Measurements from ENCODE around the gene CTIF. TPM values are rescaled to one million over a fixed set of nuclear protein-coding genes. Genes with fewer than 3 reads are reported as not detected.
"Not testable (repeated sequence)": the region's sequence is repeated elsewhere in the genome, so short reads cannot be mapped to it uniquely, and the experiment has no call there.

The CTIF gene
- total RNA-seq, 1 donor, result 86.4 TPM

DNA sequence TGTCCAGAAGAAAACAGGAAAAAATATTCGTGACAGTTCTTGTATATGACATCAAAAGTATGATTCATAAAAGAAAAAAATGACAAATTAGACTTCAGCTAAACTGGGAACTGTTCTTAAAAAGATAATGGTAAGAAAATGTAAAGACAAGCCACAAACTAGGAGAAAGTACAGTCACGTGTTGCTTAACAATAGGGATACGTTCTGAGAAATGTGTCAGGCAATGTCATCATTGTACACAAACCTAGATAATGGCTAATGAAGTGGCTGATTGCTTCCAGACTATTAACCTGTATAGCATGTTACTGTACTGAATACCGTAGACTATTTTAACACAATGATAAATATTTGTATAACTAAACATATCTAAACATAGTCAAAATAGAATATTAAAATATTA lies 35.9 kb upstream of the CTIF start:
- TF ChIP-seq, protein P1, sequence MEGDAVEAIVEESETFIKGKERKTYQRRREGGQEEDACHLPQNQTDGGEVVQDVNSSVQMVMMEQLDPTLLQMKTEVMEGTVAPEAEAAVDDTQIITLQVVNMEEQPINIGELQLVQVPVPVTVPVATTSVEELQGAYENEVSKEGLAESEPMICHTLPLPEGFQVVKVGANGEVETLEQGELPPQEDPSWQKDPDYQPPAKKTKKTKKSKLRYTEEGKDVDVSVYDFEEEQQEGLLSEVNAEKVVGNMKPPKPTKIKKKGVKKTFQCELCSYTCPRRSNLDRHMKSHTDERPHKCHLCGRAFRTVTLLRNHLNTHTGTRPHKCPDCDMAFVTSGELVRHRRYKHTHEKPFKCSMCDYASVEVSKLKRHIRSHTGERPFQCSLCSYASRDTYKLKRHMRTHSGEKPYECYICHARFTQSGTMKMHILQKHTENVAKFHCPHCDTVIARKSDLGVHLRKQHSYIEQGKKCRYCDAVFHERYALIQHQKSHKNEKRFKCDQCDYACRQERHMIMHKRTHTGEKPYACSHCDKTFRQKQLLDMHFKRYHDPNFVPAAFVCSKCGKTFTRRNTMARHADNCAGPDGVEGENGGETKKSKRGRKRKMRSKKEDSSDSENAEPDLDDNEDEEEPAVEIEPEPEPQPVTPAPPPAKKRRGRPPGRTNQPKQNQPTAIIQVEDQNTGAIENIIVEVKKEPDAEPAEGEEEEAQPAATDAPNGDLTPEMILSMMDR (IDR thresholded peaks at IDR 0.05; ENCODE audit: insufficient read depth, low read depth, low read length), result no peak
- no peak for DNase-seq (ENCODE audit: low read depth)
- H3K4me3 ChIP-seq (ENCODE audit: low read depth, low read length), result no peak overlapping the region

DNA sequence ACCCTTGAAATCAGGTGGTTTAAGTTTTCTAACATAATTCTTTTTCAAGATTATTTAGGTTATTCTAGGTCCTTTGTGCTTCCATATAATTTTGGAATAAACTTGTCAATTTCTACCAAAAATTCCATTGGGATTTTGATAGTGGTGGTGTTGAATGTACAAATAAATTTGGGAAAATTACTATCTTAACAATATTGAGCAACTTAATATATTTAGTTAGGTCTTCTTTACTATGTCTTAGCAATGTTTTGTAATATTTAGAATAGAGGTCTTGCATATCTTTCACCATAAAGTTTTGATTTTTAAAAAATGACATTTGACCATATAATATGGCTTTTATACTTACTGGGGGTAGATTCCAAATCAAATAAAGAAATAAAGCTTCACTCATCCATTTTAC lies 34.0 kb upstream of the CTIF start:
- DNase-seq (ENCODE audit: low read depth), result no peak
- H3K4me3 ChIP-seq (ENCODE audit: low read depth, low read length), result no peak overlapping the region
- TF ChIP-seq, protein P1 (IDR thresholded peaks at IDR 0.05; ENCODE audit: insufficient read depth, low read depth, low read length), result no peak

DNA sequence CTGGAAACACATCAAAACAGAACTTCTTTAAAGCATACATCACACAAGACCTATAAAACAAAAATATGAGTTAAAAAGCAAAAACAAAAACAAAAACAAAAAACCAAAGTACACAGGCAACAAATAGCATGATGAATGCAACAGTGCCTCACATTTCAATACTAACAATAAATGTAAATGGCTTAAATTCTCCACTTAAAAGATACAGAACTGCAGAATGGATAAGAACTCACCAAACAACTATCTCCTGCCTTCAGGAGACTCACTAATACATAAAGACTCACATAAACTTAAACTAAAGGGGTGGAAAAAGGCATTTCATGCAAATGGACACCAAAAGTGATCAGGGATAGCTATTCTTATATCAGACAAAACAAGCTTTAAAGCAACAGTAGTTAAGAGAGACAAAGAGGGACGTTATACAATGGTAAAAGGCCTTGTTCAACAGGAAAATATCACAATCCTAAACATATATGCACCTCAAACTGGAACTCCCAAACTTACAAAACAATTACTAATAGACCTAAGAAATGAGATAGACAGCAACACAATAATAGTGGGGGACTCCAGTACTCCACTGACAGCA lies 31.8 kb upstream of the CTIF start:
- H3K4me3 ChIP-seq (ENCODE audit: low read depth, low read length); DNase-seq (ENCODE audit: low read depth): not testable (repeated sequence)

DNA sequence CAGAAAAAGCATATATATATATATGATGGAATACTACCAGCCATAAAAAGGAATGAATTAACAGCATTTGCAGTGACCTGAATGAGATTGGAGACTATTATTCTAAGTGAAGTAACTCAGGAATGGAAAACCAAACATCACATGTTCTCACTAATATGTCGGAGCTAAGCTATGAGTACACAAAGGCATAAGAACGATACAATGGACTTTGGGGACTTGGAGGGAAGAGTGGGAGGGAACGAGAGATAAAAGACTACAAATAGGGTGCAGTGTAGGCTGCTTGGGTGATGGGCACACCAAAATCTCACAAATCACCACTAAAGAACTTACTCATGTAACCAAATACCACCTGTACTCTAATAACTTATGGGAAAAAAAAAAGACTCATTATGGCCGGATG lies 26.3 kb upstream of the CTIF start:
- H3K4me3 ChIP-seq (ENCODE audit: low read depth, low read length); DNase-seq (ENCODE audit: low read depth): not testable (repeated sequence)

DNA sequence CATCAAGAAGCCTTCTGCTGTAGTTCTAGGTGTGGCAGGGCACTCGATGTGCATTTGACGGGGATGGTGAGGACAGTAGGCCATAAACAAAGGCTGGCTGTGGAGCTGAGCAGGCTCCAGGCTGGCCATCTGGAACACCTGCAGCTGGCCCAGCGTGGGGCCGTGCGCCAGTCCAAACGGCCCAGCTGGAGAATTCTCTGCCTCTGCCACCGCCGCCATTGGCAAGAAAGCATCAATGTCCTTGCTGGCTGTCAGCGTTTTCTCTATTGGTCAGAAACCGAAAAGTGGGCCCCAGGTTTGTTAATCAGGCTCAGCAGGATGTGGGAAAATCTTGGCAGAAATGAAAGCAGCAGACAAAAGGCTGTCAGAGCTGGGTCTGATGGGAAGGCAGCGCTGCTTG lies 24.0 kb upstream of the CTIF start:
- TF ChIP-seq, protein P1 (IDR thresholded peaks at IDR 0.05; ENCODE audit: insufficient read depth, low read depth, low read length), result no peak
- no peak overlapping the region for H3K4me3 ChIP-seq (ENCODE audit: low read depth, low read length)
- DNase-seq (ENCODE audit: low read depth), result no peak

DNA sequence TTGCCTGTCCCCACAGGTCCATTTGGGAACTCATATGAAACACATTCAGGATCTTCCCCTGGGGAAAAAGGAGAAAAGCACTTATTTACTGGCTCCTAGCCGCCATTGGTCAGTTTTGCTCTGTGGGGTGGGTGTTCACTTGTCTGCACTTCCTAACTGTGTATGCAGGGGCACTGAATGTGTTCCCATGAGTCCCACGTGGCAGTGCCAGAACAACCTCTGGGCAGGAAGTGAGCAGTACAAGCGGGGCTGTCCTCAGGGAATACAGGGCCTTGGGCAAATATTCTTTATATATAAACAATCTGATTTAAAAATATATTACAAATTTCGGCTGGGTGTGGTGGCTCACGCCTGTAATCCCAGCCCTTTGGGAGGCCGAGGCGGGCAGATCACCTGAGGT lies 21.8 kb upstream of the CTIF start:
- DNase-seq (ENCODE audit: low read depth), result no peak
- TF ChIP-seq, protein P1 (IDR thresholded peaks at IDR 0.05; ENCODE audit: insufficient read depth, low read depth, low read length), result no peak
- H3K4me3 ChIP-seq (ENCODE audit: low read depth, low read length), result no peak overlapping the region

DNA sequence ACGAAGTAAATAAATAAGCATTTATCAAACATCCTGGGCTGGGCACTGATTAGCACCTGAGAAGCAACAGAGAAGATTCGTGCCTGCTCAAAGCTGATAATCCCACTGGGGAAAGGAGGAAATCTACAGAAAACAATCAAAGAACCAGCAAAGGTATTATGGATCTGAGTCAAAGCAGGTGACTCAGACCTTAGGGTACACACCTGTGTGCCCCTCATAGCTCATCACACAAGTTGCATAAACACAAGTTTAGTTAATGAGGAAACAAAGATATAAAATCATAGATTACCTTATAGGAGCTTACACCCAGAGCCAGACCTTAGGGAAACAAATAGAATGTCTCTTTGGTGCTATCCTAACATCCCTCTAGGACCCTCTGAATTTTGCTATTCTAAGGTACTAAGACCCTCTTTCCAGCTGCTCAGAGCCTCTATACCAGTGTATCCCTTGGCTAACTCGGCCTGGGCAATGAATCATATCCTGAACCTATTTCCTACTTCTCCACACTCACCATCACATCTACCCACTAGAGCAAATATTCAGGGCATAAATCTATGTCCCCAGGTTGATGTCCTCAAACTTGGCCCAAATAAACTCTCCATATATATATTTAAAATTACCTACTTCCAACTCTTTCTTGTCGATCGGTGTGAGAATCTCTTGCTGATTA lies 19.3 kb upstream of the CTIF start:
- H3K4me3 ChIP-seq (ENCODE audit: low read depth, low read length), result no peak overlapping the region
- no peak for DNase-seq (ENCODE audit: low read depth)
- TF ChIP-seq, protein P1 (IDR thresholded peaks at IDR 0.05; ENCODE audit: insufficient read depth, low read depth, low read length), result no peak

DNA sequence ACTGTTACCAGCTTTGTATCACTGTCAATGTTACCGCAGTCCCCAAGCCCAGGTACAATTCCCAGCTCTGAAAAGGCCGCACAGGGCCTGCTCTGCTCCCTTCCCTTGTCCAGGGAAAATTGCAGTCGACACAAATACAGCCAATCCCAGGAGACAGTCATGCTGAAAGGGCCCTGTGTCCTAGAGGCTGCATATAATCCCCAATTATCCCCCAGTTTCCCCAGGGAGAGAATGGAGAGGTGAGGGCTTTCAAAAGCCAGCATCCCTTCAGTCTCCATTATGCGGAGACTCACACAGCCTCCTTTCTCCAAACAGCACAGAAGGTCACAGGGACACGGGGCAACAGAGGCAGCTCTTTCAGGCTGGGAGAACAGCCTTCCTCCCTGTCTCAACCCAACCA lies 17.1 kb upstream of the CTIF start:
- DNase-seq (ENCODE audit: low read depth), result no peak
- TF ChIP-seq, protein P1 (IDR thresholded peaks at IDR 0.05; ENCODE audit: insufficient read depth, low read depth, low read length), result no peak

More for the DNA sequence above, 17.1 kb upstream of the CTIF start:
- H3K4me3 ChIP-seq (ENCODE audit: low read depth, low read length), result no peak overlapping the region

Data from fibroblast of villous mesenchyme (primary cell).